H9 (cell line): Measurements from ENCODE around the gene CELF4. TPM values are rescaled to one million over a fixed set of nuclear protein-coding genes. Genes with fewer than 3 reads are reported as not detected.

Source experiments
- DNase-seq: peaks from one replicate; pipeline ENCODE4 v3.0.0-alpha.2; 2017
- H2AFZ ChIP-seq: one replicate; pipeline ENCODE4 v1.6.1; 2013; ENCODE audit warnings: mild to moderate bottlenecking, low read length, control low read depth, moderate library complexity
- H2AK5ac ChIP-seq: 2 replicates; pipeline ENCODE4 v1.6.1; 2013; ENCODE audit warnings: low read length, control low read depth, mixed read lengths; ENCODE audit not compliant: insufficient read length
- H2BK120ac ChIP-seq: one replicate; pipeline ENCODE4 v1.6.1; 2013; ENCODE audit warnings: low read depth, mild to moderate bottlenecking, low read length, control low read depth, inconsistent platforms; ENCODE audit not compliant: poor library complexity, severe bottlenecking
- H2BK12ac ChIP-seq: 2 replicates; pipeline ENCODE4 v1.6.1; 2013; ENCODE audit warnings: low read length, control low read depth, mixed read lengths, low read depth; ENCODE audit not compliant: insufficient read length
- H2BK15ac ChIP-seq: 2 replicates; pipeline ENCODE4 v1.6.1; 2013; ENCODE audit warnings: low read depth, low read length, control low read depth
- H2BK20ac ChIP-seq: one replicate; pipeline ENCODE4 v1.6.1; 2013; ENCODE audit warnings: low read depth, mild to moderate bottlenecking, low read length, control low read depth, inconsistent platforms; ENCODE audit not compliant: poor library complexity, severe bottlenecking
- H2BK5ac ChIP-seq: 2 replicates; pipeline ENCODE4 v1.6.1; 2013; ENCODE audit warnings: low read length, control low read depth, mixed read lengths; ENCODE audit not compliant: insufficient read length
- H3K14ac ChIP-seq: 2 replicates; pipeline ENCODE4 v1.6.1; 2013; ENCODE audit warnings: low read length, control low read depth; ENCODE audit not compliant: insufficient read depth
- H3K18ac ChIP-seq: 2 replicates; pipeline ENCODE4 v1.6.1; 2013; ENCODE audit warnings: low read depth, mild to moderate bottlenecking, mixed read lengths, low read length, control low read depth; ENCODE audit not compliant: insufficient read length
- H3K23ac ChIP-seq: 2 replicates; pipeline ENCODE4 v1.6.1; 2013; ENCODE audit warnings: low read length, control low read depth, mixed read lengths, low read depth; ENCODE audit not compliant: insufficient read length
- H3K23me2 ChIP-seq: 2 replicates; pipeline ENCODE4 v1.6.1; 2013; ENCODE audit warnings: low read depth, mild to moderate bottlenecking, mixed read lengths, low read length, control low read depth; ENCODE audit not compliant: insufficient read length, poor library complexity, severe bottlenecking
- H3K27ac ChIP-seq: 2 replicates; pipeline ENCODE4 v1.5.1; 2013; ENCODE audit warnings: low read length, control low read depth, mixed read lengths, low read depth; ENCODE audit not compliant: insufficient read length
- H3K27me3 ChIP-seq: 2 replicates; pipeline ENCODE4 v1.6.1; 2013; ENCODE audit warnings: low read length, control low read depth, inconsistent platforms; ENCODE audit not compliant: insufficient read depth
- H3K4ac ChIP-seq: 2 replicates; pipeline ENCODE4 v1.6.1; 2013; ENCODE audit warnings: low read depth, mild to moderate bottlenecking, control low read depth, inconsistent platforms, low read length, moderate library complexity
- H3K4me1 ChIP-seq: 2 replicates; pipeline ENCODE4 v1.6.1; 2013; ENCODE audit warnings: low read length, control low read depth, inconsistent platforms; ENCODE audit not compliant: insufficient read depth
- H3K4me2 ChIP-seq: 2 replicates; pipeline ENCODE4 v1.6.1; 2013; ENCODE audit warnings: low read length, control low read depth, mixed read lengths; ENCODE audit not compliant: insufficient read length, insufficient read depth
- H3K56ac ChIP-seq: 2 replicates; pipeline ENCODE4 v1.6.1; 2013; ENCODE audit warnings: low read depth, mild to moderate bottlenecking, mixed read lengths, low read length, control low read depth; ENCODE audit not compliant: insufficient read length
- H3K79me1 ChIP-seq: 2 replicates; pipeline ENCODE4 v1.6.1; 2013; ENCODE audit warnings: low read depth, mild to moderate bottlenecking, moderate library complexity, low read length, control low read depth, inconsistent platforms; ENCODE audit not compliant: insufficient read depth, poor library complexity, severe bottlenecking
- H3K79me2 ChIP-seq: 2 replicates; pipeline ENCODE4 v1.6.1; 2013; ENCODE audit warnings: low read length, control low read depth, inconsistent platforms; ENCODE audit not compliant: insufficient read depth
- H3K9ac ChIP-seq: 2 replicates; pipeline ENCODE4 v1.6.1; 2013; ENCODE audit warnings: low read length, control low read depth, mixed read lengths; ENCODE audit not compliant: insufficient read length; ENCODE audit errors: extremely low read depth
- H3K9me3 ChIP-seq: one replicate; pipeline ENCODE4 v1.6.1; 2013; ENCODE audit warnings: low read depth, low read length, inconsistent platforms; ENCODE audit not compliant: control insufficient read depth
- H3T11ph ChIP-seq: one replicate; pipeline ENCODE4 v1.6.1; 2013; ENCODE audit warnings: mild to moderate bottlenecking, low read length, control low read depth, inconsistent platforms
- H4K20me1 ChIP-seq: one replicate; pipeline ENCODE4 v1.6.1; 2013; ENCODE audit not compliant: control insufficient read depth, insufficient read length, insufficient read depth
- H4K5ac ChIP-seq: 2 replicates; pipeline ENCODE4 v1.6.1; 2013; ENCODE audit warnings: low read depth, mild to moderate bottlenecking, mixed read lengths, low read length, control low read depth; ENCODE audit not compliant: insufficient read length
- H4K8ac ChIP-seq: replicated peaks from 2 replicates; pipeline ENCODE4 v1.6.1; 2013; ENCODE audit warnings: low read length, control low read depth, mixed read lengths, low read depth; ENCODE audit not compliant: insufficient read length
- H4K91ac ChIP-seq: 2 replicates; pipeline ENCODE4 v1.6.1; 2013; ENCODE audit warnings: low read depth, mild to moderate bottlenecking, moderate library complexity, mixed read lengths, low read length, control low read depth; ENCODE audit not compliant: insufficient read length
- H3K27ac Mint-ChIP-seq, 3 experiments: 2 replicates in 2 of 3; 3 replicates in 1 of 3; pipeline ENCODE4 v1.8.0; 2020 to 2021; ENCODE audit warnings: mixed read lengths in 3 of 3, mild to moderate bottlenecking in 1 of 3, moderate library complexity in 1 of 3
- H3K27me3 Mint-ChIP-seq: 2 replicates; pipeline ENCODE4 v1.8.0; 2021; ENCODE audit warnings: low read depth, mild to moderate bottlenecking, moderate library complexity, mixed read lengths
- H3K36me3 Mint-ChIP-seq, 3 experiments: 2 replicates in 2 of 3; 3 replicates in 1 of 3; pipeline ENCODE4 v1.8.0; 2020 to 2021; ENCODE audit warnings: low read depth in 3 of 3, mixed read lengths in 3 of 3; ENCODE audit not compliant: insufficient read depth in 1 of 3
- H3K4me1 Mint-ChIP-seq, 2 experiments: 2 replicates each; pipeline ENCODE4 v1.8.0; 2020; ENCODE audit warnings: mixed read lengths in 2 of 2
- H3K4me3 Mint-ChIP-seq, 2 experiments: 2 replicates in 1 of 2; 3 replicates in 1 of 2; pipeline ENCODE4 v1.8.0; 2020 to 2021; ENCODE audit warnings: mild to moderate bottlenecking in 2 of 2, mixed read lengths in 2 of 2, moderate library complexity in 1 of 2
- H3K9me3 Mint-ChIP-seq, 2 experiments: 2 replicates in 1 of 2; 3 replicates in 1 of 2; pipeline ENCODE4 v1.8.0; 2020; ENCODE audit warnings: mild to moderate bottlenecking in 2 of 2, mixed read lengths in 2 of 2, moderate library complexity in 1 of 2
- WGBS: extraction: QIAGEN DNeasy Blood & Tissue Kit; methylation state at CpG from one replicate; pipeline ENCODE4 v1.1.7; 2013; ENCODE audit warnings: missing lambda C conversion rate, low lambda C conversion rate, mixed read lengths; ENCODE audit not compliant: insufficient read length; ENCODE audit errors: extremely low coverage; 5-methylcytosine and 5-hydroxymethylcytosine counted together
- total RNA-seq: library from RNA; stranded (reverse); gene quantifications from 2 replicates; pipeline ENCODE4 v1.2.1, GENCODE V29; 2021
- TF ChIP-seq, protein P1 (sequence below): fragments of 200-600 bp; sonication (generic); conservative IDR thresholded peaks from 3 replicates; pipeline ENCODE4 v1.8.0; 2021; ENCODE audit warnings: antibody characterized with exemption, mild to moderate bottlenecking

Gene CELF4
- total RNA-seq, 1 experiment from 2014 or later, result 1.1 TPM

DNA sequence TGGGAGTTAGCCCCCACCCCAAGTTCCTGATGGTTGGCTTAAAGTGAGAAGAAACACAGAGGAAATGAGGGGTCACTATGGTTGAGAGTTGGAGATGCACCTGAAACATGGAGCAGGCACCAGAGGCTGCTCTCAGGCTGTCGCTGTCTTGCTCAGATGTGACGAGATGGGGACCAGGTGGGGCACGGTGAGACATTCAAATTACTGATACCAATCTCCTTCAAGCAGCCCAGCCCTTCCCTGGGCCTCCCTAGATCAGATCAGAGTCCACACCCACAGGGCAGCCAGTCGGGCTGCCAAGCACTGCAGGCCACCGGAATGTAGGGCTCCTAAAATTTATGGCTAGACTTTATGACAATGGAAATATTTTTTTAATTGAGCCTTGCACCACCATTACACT, 176.6 kb downstream of the CELF4 start:
- H4K91ac ChIP-seq, result no peak overlapping the region
- H3K27ac ChIP-seq, result no peak overlapping the region
- H3K4me2 ChIP-seq, result no peak overlapping the region
- no peaks in the 10 kb centered on the region; the same call in 1 of the 2 replicates for H3K4me1 ChIP-seq
- H3K27me3 ChIP-seq, result peaks cover 5% of the 10 kb centered on the region; the same call in 1 of the 2 replicates
- Mint-ChIP-seq H3K36me3 (peaks cover 4 to 12% (median 9%) of the 10 kb centered on the region in 3 experiments; a peak in 6 of 7 replicates), H3K27me3 (peaks cover 63% of the 10 kb centered on the region), H3K4me3 (no peak overlapping the region), H3K4me1 (peaks cover 23 to 33% of the 10 kb centered on the region in 2 experiments), H3K9me3 (peaks cover 18 to 22% of the 10 kb centered on the region in 2 experiments), H3K27ac (no peak overlapping the region)
- H2BK20ac ChIP-seq, result no peak overlapping the region
- no peaks in the 10 kb centered on the region for H3K79me2 ChIP-seq
- H3K9ac ChIP-seq, result no peak overlapping the region
- H3K18ac ChIP-seq, result no peak overlapping the region
- H4K20me1 ChIP-seq, result no peaks in the 10 kb centered on the region
- no peak overlapping the region for H2BK120ac ChIP-seq
- H2AK5ac ChIP-seq, result no peak overlapping the region
- TF ChIP-seq, protein P1, sequence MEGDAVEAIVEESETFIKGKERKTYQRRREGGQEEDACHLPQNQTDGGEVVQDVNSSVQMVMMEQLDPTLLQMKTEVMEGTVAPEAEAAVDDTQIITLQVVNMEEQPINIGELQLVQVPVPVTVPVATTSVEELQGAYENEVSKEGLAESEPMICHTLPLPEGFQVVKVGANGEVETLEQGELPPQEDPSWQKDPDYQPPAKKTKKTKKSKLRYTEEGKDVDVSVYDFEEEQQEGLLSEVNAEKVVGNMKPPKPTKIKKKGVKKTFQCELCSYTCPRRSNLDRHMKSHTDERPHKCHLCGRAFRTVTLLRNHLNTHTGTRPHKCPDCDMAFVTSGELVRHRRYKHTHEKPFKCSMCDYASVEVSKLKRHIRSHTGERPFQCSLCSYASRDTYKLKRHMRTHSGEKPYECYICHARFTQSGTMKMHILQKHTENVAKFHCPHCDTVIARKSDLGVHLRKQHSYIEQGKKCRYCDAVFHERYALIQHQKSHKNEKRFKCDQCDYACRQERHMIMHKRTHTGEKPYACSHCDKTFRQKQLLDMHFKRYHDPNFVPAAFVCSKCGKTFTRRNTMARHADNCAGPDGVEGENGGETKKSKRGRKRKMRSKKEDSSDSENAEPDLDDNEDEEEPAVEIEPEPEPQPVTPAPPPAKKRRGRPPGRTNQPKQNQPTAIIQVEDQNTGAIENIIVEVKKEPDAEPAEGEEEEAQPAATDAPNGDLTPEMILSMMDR, result no peak
- no peak overlapping the region for H4K5ac ChIP-seq
- WGBS, result no CpG with 5 or more reads among the region's 5 CpGs
- no peak overlapping the region for H2BK5ac ChIP-seq
- no peaks in the 10 kb centered on the region for H3K79me1 ChIP-seq
- no peak overlapping the region for H3K23ac ChIP-seq
- no peak overlapping the region for H3K14ac ChIP-seq
- H3K4ac ChIP-seq, result no peak overlapping the region
- no peak overlapping the region for H3K56ac ChIP-seq
- H3T11ph ChIP-seq, result no peak overlapping the region
- no peaks in the 10 kb centered on the region for H3K23me2 ChIP-seq
- no peaks in the 10 kb centered on the region for H3K9me3 ChIP-seq
- H2AFZ ChIP-seq, result no peak overlapping the region
- no peak overlapping the region for H2BK12ac ChIP-seq
- DNase-seq, result no peak
- H4K8ac ChIP-seq, result no peak overlapping the region
- no peak overlapping the region for H2BK15ac ChIP-seq
